Measurements from ENCODE around the gene ARMH4.

ARMH4 gene

DNA sequence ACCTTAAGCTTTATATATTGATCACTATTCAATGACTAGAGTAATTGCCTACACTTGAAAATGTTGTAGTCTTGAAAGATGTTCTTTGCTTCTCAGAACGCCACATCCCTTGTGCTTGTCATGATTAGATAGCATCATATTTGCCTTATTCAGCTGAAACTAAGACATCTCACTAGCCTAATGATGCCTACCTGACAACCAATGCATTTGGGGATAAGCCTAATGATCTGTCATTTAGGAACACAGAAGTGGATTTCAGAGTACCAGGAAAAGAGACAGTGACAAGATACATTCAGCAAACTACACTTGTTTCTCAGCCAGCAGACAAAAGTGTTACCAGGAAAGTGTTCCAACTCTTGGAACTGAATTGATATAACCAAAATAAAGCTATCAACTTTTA is 83.7 kb downstream of the ARMH4 start:
- H3K27ac Mint-ChIP-seq, result no peak overlapping the region
- no peak overlapping the region for H3K4me3 Mint-ChIP-seq
- no peak for DNase-seq
- H3K36me3 Mint-ChIP-seq (ENCODE audit: low read depth), result no peaks in the 10 kb centered on the region
- H3K4me1 Mint-ChIP-seq (ENCODE audit: low read depth), result no peaks in the 10 kb centered on the region
- peaks cover 7% of the 10 kb centered on the region for H3K27me3 Mint-ChIP-seq
- H3K9me3 Mint-ChIP-seq, result no peaks in the 10 kb centered on the region

- Mint-ChIP-seq H3K27me3 (peaks cover 6% of the 10 kb centered on the region), H3K4me3 (no peak overlapping the region), H3K9me3 (no peaks in the 10 kb centered on the region), H3K4me1 (ENCODE audit: low read depth) (no peaks in the 10 kb centered on the region), H3K27ac (no peak overlapping the region), H3K36me3 (ENCODE audit: low read depth) (no peaks in the 10 kb centered on the region)
- no peak for DNase-seq
These were observed 85.9 kb downstream of the ARMH4 start for GRCh38 chr14:58066115-58066514.

DNA sequence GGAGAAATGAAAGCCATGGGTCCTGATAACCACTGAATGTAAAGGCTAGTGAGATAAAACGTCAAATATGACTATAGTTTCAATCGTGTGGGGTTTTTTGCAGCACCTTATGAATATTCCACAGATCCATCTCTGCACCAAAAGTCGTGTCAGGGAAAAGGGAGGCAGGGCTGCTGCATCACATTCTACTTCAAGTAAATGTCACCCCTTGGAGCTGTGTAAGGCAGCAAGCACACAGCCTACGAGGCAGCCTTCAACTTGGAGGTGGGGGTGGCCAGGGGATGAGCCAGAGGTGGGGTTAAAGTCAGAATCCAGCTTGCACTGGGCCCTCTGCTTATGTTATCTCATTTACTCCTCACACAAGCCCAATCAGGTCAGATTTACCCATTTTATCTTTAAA is 90.4 kb downstream of the ARMH4 start:
- H3K4me3 Mint-ChIP-seq, result no peak overlapping the region
- no peaks in the 10 kb centered on the region for H3K9me3 Mint-ChIP-seq
- H3K36me3 Mint-ChIP-seq (ENCODE audit: low read depth), result no peaks in the 10 kb centered on the region
- H3K27me3 Mint-ChIP-seq, result peaks cover 13% of the 10 kb centered on the region
- DNase-seq, result no peak
- no peak overlapping the region for H3K27ac Mint-ChIP-seq
- no peaks in the 10 kb centered on the region for H3K4me1 Mint-ChIP-seq (ENCODE audit: low read depth)

GRCh38 chr14:58060898-58061297 is 91.1 kb downstream of the ARMH4 start:
- no peak overlapping the region for H3K4me3 Mint-ChIP-seq
- H3K4me1 Mint-ChIP-seq (ENCODE audit: low read depth), result no peaks in the 10 kb centered on the region
- H3K36me3 Mint-ChIP-seq (ENCODE audit: low read depth), result no peaks in the 10 kb centered on the region
- peaks cover 16% of the 10 kb centered on the region for H3K27me3 Mint-ChIP-seq
- DNase-seq, result no peak
- H3K9me3 Mint-ChIP-seq, result no peaks in the 10 kb centered on the region
- no peak overlapping the region for H3K27ac Mint-ChIP-seq

GRCh38 chr14:58060077-58060476 is 91.9 kb downstream of the ARMH4 start:
- peaks cover 20% of the 10 kb centered on the region for H3K27me3 Mint-ChIP-seq
- no peak overlapping the region for H3K27ac Mint-ChIP-seq
- DNase-seq, result no peak
- no peaks in the 10 kb centered on the region for H3K36me3 Mint-ChIP-seq (ENCODE audit: low read depth)
- H3K4me1 Mint-ChIP-seq (ENCODE audit: low read depth), result no peaks in the 10 kb centered on the region
- H3K4me3 Mint-ChIP-seq, result no peak overlapping the region
- H3K9me3 Mint-ChIP-seq, result no peaks in the 10 kb centered on the region

DNA sequence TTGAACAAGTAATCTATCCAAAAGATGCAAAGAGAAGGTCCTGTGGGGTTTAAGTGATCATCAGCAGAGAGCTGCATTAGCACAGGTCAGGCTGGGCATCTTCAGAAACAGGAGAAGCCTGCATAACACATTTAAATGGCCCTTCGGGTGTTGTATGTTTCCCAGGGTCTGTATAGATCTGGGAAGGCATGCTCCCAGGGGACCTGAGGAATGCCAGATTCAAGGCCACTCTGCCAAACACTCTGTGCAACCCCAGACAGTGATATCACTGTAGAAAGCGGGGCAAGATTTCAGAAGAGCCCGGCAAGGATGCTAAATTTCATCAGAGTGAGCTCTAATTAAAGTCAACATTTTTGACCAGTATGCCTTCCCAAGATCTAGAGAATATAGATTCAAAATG is 92.9 kb downstream of the ARMH4 start:
- Mint-ChIP-seq H3K4me1 (ENCODE audit: low read depth) (no peaks in the 10 kb centered on the region), H3K9me3 (no peaks in the 10 kb centered on the region), H3K27ac (no peak overlapping the region), H3K36me3 (ENCODE audit: low read depth) (no peaks in the 10 kb centered on the region), H3K4me3 (no peak overlapping the region), H3K27me3 (peaks cover 24% of the 10 kb centered on the region)
- no peak for DNase-seq

DNA sequence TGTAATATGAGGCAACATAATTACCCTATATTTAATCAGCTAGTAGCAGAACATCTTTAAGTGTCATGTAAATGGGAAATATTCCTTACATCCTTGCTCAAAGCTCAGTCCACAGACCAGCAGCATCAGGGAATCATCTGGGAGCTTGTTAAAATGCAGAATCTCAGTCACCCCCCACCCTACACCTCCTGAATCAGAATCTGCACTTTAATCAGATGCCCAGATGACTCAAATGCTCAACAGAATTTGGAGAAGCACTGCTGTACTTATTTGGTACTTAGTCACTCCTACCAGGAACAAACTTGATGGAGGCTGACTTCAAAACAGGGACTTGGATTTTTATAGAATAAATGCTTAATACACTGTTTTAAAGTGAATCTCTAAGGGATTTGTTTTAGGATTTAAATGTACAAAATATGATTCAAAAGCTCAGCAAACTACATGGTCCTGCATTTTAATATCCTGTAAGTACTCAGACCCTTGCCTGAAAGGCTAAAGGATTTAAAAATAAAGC is 96.5 kb downstream of the ARMH4 start:
- H3K36me3 Mint-ChIP-seq (ENCODE audit: low read depth), result no peaks in the 10 kb centered on the region
- no peak overlapping the region for H3K4me3 Mint-ChIP-seq
- H3K27me3 Mint-ChIP-seq, result peaks cover 20% of the 10 kb centered on the region

GRCh38 chr14:58054100-58054499 is 97.9 kb downstream of the ARMH4 start:
- Mint-ChIP-seq H3K9me3 (no peaks in the 10 kb centered on the region), H3K4me3 (no peak overlapping the region), H3K27ac (no peak overlapping the region), H3K4me1 (ENCODE audit: low read depth) (no peaks in the 10 kb centered on the region), H3K36me3 (ENCODE audit: low read depth) (no peaks in the 10 kb centered on the region), H3K27me3 (peaks cover 20% of the 10 kb centered on the region)
- no peak for DNase-seq

More for the DNA sequence above, 96.5 kb downstream of the ARMH4 start:
- no peaks in the 10 kb centered on the region for H3K4me1 Mint-ChIP-seq (ENCODE audit: low read depth)
- no peak for DNase-seq
- H3K9me3 Mint-ChIP-seq, result no peaks in the 10 kb centered on the region
- no peak overlapping the region for H3K27ac Mint-ChIP-seq

- Mint-ChIP-seq H3K27ac (no peak overlapping the region), H3K4me1 (ENCODE audit: low read depth) (no peaks in the 10 kb centered on the region), H3K27me3 (no peaks in the 10 kb centered on the region), H3K4me3 (no peak overlapping the region), H3K9me3 (no peaks in the 10 kb centered on the region), H3K36me3 (ENCODE audit: low read depth) (no peaks in the 10 kb centered on the region)
- no peak for DNase-seq
These were observed 103.8 kb downstream of the ARMH4 start for GRCh38 chr14:58048219-58048618.

- DNase-seq, result no peak
- Mint-ChIP-seq H3K9me3 (no peaks in the 10 kb centered on the region), H3K27ac (no peak overlapping the region), H3K4me1 (ENCODE audit: low read depth) (no peaks in the 10 kb centered on the region), H3K4me3 (no peak overlapping the region), H3K27me3 (peaks cover 8% of the 10 kb centered on the region), H3K36me3 (ENCODE audit: low read depth) (no peaks in the 10 kb centered on the region)
These were observed 124.1 kb downstream of the ARMH4 start for GRCh38 chr14:58027904-58028303.

- Mint-ChIP-seq H3K36me3 (ENCODE audit: low read depth) (no peaks in the 10 kb centered on the region), H3K4me1 (ENCODE audit: low read depth) (no peaks in the 10 kb centered on the region), H3K4me3 (no peak overlapping the region), H3K27me3 (peaks cover 8% of the 10 kb centered on the region), H3K9me3 (no peaks in the 10 kb centered on the region), H3K27ac (no peak overlapping the region)
- DNase-seq, result no peak
These were observed 125.0 kb downstream of the ARMH4 start for GRCh38 chr14:58026967-58027366.

- no peak for DNase-seq
- no peak overlapping the region for H3K4me3 Mint-ChIP-seq
- no peak overlapping the region for H3K27ac Mint-ChIP-seq
- peaks cover 8% of the 10 kb centered on the region for H3K27me3 Mint-ChIP-seq
- H3K36me3 Mint-ChIP-seq (ENCODE audit: low read depth), result no peaks in the 10 kb centered on the region
- no peaks in the 10 kb centered on the region for H3K9me3 Mint-ChIP-seq
- H3K4me1 Mint-ChIP-seq (ENCODE audit: low read depth), result no peaks in the 10 kb centered on the region
These were observed 125.8 kb downstream of the ARMH4 start for GRCh38 chr14:58026219-58026618.

- H3K27ac Mint-ChIP-seq, result no peak overlapping the region
- no peaks in the 10 kb centered on the region for H3K36me3 Mint-ChIP-seq (ENCODE audit: low read depth)
- H3K27me3 Mint-ChIP-seq, result peaks cover 3% of the 10 kb centered on the region
- H3K4me1 Mint-ChIP-seq (ENCODE audit: low read depth), result no peaks in the 10 kb centered on the region
- H3K4me3 Mint-ChIP-seq, result no peak overlapping the region
- peaks cover 6% of the 10 kb centered on the region for H3K9me3 Mint-ChIP-seq
- no peak for DNase-seq
These were observed 137.2 kb downstream of the ARMH4 start for GRCh38 chr14:58014778-58015177.

DNA sequence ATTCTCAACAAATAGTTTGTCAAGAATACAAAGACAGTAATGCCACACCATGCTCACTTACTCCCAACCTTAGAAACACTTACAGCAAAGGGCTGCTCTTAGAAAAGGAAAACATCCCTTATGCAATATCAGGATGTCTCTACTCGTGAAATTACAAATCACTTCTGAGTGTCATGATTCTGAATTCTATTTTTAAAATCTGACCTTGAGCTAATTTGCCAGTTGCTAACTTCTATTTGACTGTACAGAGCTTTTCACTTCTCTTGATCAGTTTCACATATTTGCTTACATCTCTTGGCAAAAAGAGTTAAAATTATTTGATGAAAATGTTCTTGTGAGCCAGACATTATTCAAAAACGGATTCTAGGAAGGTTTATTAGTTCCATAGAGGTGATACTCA is 149.4 kb downstream of the ARMH4 start:
- Mint-ChIP-seq H3K4me1 (ENCODE audit: low read depth) (no peaks in the 10 kb centered on the region), H3K36me3 (ENCODE audit: low read depth) (no peaks in the 10 kb centered on the region), H3K27me3 (peaks cover 13% of the 10 kb centered on the region), H3K4me3 (no peak overlapping the region), H3K27ac (no peak overlapping the region), H3K9me3 (no peaks in the 10 kb centered on the region)
- no peak for DNase-seq

DNA sequence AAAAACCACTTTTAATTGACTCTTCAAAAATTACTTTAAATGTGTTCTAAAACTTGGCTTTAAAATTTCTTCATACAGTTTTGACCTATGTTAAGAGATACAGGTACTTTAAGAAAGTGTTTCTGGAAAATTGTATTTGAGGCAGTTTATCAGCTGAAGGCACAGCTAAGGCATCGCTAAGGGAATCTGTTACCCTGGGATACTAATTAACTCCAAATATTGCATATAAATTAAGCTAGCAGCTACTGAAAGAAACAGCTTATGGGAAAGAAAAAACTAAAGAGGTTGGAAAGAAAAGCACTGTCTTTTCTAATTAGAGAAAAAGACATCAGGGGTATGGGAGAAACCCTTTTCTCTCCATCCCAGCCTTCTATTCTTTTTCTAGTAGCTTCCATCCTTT is 152.0 kb downstream of the ARMH4 start:
- H3K4me3 Mint-ChIP-seq, result no peak overlapping the region
- H3K27ac Mint-ChIP-seq, result no peak overlapping the region
- no peak for DNase-seq
- H3K4me1 Mint-ChIP-seq (ENCODE audit: low read depth), result no peaks in the 10 kb centered on the region
- H3K36me3 Mint-ChIP-seq (ENCODE audit: low read depth), result no peaks in the 10 kb centered on the region
- no peaks in the 10 kb centered on the region for H3K9me3 Mint-ChIP-seq
- H3K27me3 Mint-ChIP-seq, result peaks cover 13% of the 10 kb centered on the region

DNA sequence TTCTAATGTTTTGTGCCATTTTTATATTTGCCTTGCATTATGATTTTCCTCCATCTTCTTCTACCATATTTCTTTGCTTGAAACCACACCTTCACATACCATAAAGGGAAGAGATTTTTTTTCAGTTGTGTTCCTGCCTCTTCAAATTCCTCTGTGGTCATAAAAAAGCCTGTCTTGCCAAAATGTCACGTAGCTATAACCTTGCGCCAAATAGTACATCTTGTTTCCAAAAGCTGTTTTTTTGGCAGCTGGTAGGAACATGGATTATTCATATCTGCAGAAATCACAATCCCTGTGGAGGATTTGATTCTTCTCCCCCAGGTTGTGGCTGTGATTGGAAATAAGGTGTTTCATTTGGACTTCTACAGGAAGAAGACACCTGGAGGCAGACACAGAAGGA is 152.5 kb downstream of the ARMH4 start:
- no peak overlapping the region for H3K4me3 Mint-ChIP-seq
- no peaks in the 10 kb centered on the region for H3K36me3 Mint-ChIP-seq (ENCODE audit: low read depth)
- H3K27me3 Mint-ChIP-seq, result peaks cover 13% of the 10 kb centered on the region
- no peak for DNase-seq
- no peak overlapping the region for H3K27ac Mint-ChIP-seq
- H3K4me1 Mint-ChIP-seq (ENCODE audit: low read depth), result no peaks in the 10 kb centered on the region
- H3K9me3 Mint-ChIP-seq, result no peaks in the 10 kb centered on the region

Data from activated T-cell treated with anti-CD3 and anti-CD28 coated beads, Interleukin-2, amount 50 U/mL, for 24 hours (primary cell).